A673 (cell line): ENCODE results near the gene FBXL17. TPM values are rescaled to one million over a fixed set of nuclear protein-coding genes. Genes with fewer than 3 reads are reported as not detected.

ENCODE experiments used
- BruUV-seq: library from RNA; stranded (reverse); fragments of 400-500 nt; replicated peaks from 2 replicates; lab custom pipeline; 2021; lab: Mats Ljungman, UMichigan
- CTCF ChIA-PET: fragments of 300-600 bp; sonication (Branson Sonifier 250); formaldehyde crosslinking; loops from one replicate; lab custom pipeline; 2022; ENCODE audit warnings: antibody characterized with exemption; lab: Charles Lee
- POLR2A ChIA-PET: fragments of 300-600 bp; sonication (Branson Sonifier 250); formaldehyde crosslinking; loops from one replicate; lab custom pipeline; 2022; ENCODE audit warnings: antibody characterized with exemption; ENCODE audit not compliant: low non-redundant PET; lab: Charles Lee
- DNase-seq: peaks from one replicate; pipeline ENCODE4 v3.0.0-alpha.2; 2015; ENCODE audit warnings: low spot score
- H3K27ac ChIP-seq: fragments of 200-600 bp; sonication (generic); 2 replicates; pipeline ENCODE4 v1.5.1; 2016; ENCODE audit warnings: mixed run types, low read depth, mild to moderate bottlenecking, mixed read lengths, antibody characterized with exemption, low read length; ENCODE audit not compliant: poor library complexity, severe bottlenecking
- H3K27me3 ChIP-seq: fragments of 200-600 bp; sonication (generic); replicated peaks from 2 replicates; pipeline ENCODE4 v1.6.1; 2017; ENCODE audit warnings: mixed run types, low read depth, mild to moderate bottlenecking, mixed read lengths, antibody characterized with exemption, low read length; ENCODE audit not compliant: insufficient read depth, poor library complexity
- H3K36me3 ChIP-seq: fragments of 200-600 bp; sonication (generic); 2 replicates; pipeline ENCODE4 v1.6.1; 2016; ENCODE audit warnings: mixed run types, mild to moderate bottlenecking, mixed read lengths, antibody characterized with exemption, low read length; ENCODE audit not compliant: insufficient read depth, poor library complexity, severe bottlenecking
- H3K4me1 ChIP-seq: fragments of 200-600 bp; sonication (generic); 2 replicates; pipeline ENCODE4 v1.6.1; 2017; ENCODE audit warnings: mixed run types, mild to moderate bottlenecking, mixed read lengths, antibody characterized with exemption, low read length; ENCODE audit not compliant: insufficient read depth, poor library complexity, severe bottlenecking
- H3K4me3 ChIP-seq: fragments of 200-600 bp; sonication (generic); 2 replicates; pipeline ENCODE4 v1.5.1; 2016; ENCODE audit warnings: low read depth, mixed run types, mild to moderate bottlenecking, mixed read lengths, low read length; ENCODE audit not compliant: poor library complexity, severe bottlenecking
- H3K9me3 ChIP-seq: fragments of 200-600 bp; sonication (generic); 2 replicates; pipeline ENCODE4 v1.6.1; 2016; ENCODE audit warnings: mixed run types, low read depth, mild to moderate bottlenecking, mixed read lengths, antibody characterized with exemption, low read length; ENCODE audit not compliant: poor library complexity, severe bottlenecking
- CTCF ChIP-seq: fragments of 300-800, 200-600 bp; sonication (generic); conservative IDR thresholded peaks from 2 replicates; pipeline ENCODE4 v1.5.1; 2017; ENCODE audit warnings: low read depth, mild to moderate bottlenecking, antibody characterized with exemption, low read length, moderate library complexity, mixed read lengths
- EZH2 ChIP-seq: fragments of 200-600 bp; sonication (generic); IDR thresholded peaks from 2 replicates; pipeline ENCODE4 v1.6.1; 2017; ENCODE audit warnings: borderline replicate concordance, low read depth, mild to moderate bottlenecking, mixed read lengths, antibody characterized with exemption, low read length; ENCODE audit not compliant: poor library complexity, severe bottlenecking
- intact Hi-C: fragments of 100-400 bp; cut with micrococcal nuclease; formaldehyde crosslinking; loops from one replicate; pipeline ENCODE4 v1.10.0; 2022; ENCODE audit not compliant: unreplicated experiment
- total RNA-seq: library from RNA; stranded (reverse); gene quantifications from 2 replicates; pipeline ENCODE4 v1.2.3, GENCODE V29; 2021

The FBXL17 gene
- total RNA-seq, 1 experiment from 2014 or later = 5.7 TPM

- no TSS peak for BruUV-seq
- Histone ChIP-seq H3K9me3 (no peaks in the 10 kb centered on the region), H3K36me3 (no peaks in the 10 kb centered on the region), H3K4me3 (no peak overlapping the region), H3K4me1 (no peaks in the 10 kb centered on the region), H3K27ac (no peak overlapping the region), H3K27me3 (peaks cover 87% of the 10 kb centered on the region)
- TF ChIP-seq EZH2 = no peak
- no peak for TF ChIP-seq CTCF
- DNase-seq = no peak
- ChIA-PET CTCF (no interaction called here), POLR2A (no interaction called here)
- intact Hi-C loops = no loop called here
These were observed 569.2 kb downstream of the FBXL17 start for GRCh38 chr5:107812570-107813141.

GRCh38 chr5:107809201-107810034 is 572.5 kb downstream of the FBXL17 start:
- no peak for DNase-seq
- ChIA-PET POLR2A (no interaction called here), CTCF (no interaction called here)
- no peak overlapping the region for H3K27ac ChIP-seq
- no peak overlapping the region for H3K4me3 ChIP-seq
- no TSS peak for BruUV-seq
- H3K36me3 ChIP-seq = no peaks in the 10 kb centered on the region
- H3K27me3 ChIP-seq = peaks cover 89% of the 10 kb centered on the region
- intact Hi-C loops = no loop called here
- no peaks in the 10 kb centered on the region for H3K9me3 ChIP-seq
- no peak for TF ChIP-seq EZH2
- no peaks in the 10 kb centered on the region for H3K4me1 ChIP-seq
